Panc1 (cell line): ENCODE measurements around the gene C9orf72. TPM values are rescaled to one million over a fixed set of nuclear protein-coding genes. Genes with fewer than 3 reads are reported as not detected.

Experiments
- ATAC-seq: fragments of 200-7000 bp; cut with Tn5 transposase; 2 replicates; pipeline ENCODE4 v1.9.1; 2020; ENCODE audit warnings: mild to moderate bottlenecking, moderate library complexity
- BruUV-seq: library from RNA; stranded (reverse); fragments of 400-500 nt; replicated peaks from 2 replicates; lab custom pipeline; 2021; lab: Mats Ljungman, UMichigan
- CTCF ChIA-PET: fragments of 300-600 bp; sonication (Branson Sonifier 250); formaldehyde crosslinking; loops from one replicate; lab custom pipeline; 2022; ENCODE audit warnings: antibody characterized with exemption; lab: Charles Lee
- POLR2A ChIA-PET: fragments of 300-600 bp; sonication (Branson Sonifier 250); formaldehyde crosslinking; loops from one replicate; lab custom pipeline; 2022; ENCODE audit warnings: antibody characterized with exemption; lab: Charles Lee
- DNase-seq: peaks from one replicate; pipeline ENCODE4 v3.0.0-alpha.2; 2010; ENCODE audit warnings: low read depth, low spot score
- H3K27ac ChIP-seq: 2 replicates; pipeline ENCODE4 v1.5.1; 2011; ENCODE audit warnings: mild to moderate bottlenecking, low read length, inconsistent platforms
- H3K27me3 ChIP-seq: fragments of 200-500 bp; sonication (Bioruptor generic); 2 replicates; pipeline ENCODE4 v1.6.0; 2014; ENCODE audit warnings: low read length, inconsistent platforms; ENCODE audit not compliant: control insufficient read depth, insufficient read depth
- H3K36me3 ChIP-seq: fragments of 200-500 bp; sonication (Bioruptor generic); 2 replicates; pipeline ENCODE4 v1.5.1; 2014; ENCODE audit warnings: inconsistent platforms, mild to moderate bottlenecking, low read length, moderate library complexity; ENCODE audit not compliant: control insufficient read depth, insufficient read depth
- H3K4me1 ChIP-seq: 2 replicates; pipeline ENCODE4 v1.5.1; 2011; ENCODE audit warnings: inconsistent platforms, mild to moderate bottlenecking, low read length, moderate library complexity; ENCODE audit not compliant: control insufficient read depth, insufficient read depth
- H3K4me3 ChIP-seq, 2 experiments: 2 replicates each; pipeline ENCODE4 v1.5.1; 2011 to 2012; ENCODE audit warnings: low read depth in 2 of 2, low read length in 2 of 2, mild to moderate bottlenecking in 2 of 2, inconsistent platforms in 1 of 2, moderate library complexity in 1 of 2
- H3K9me3 ChIP-seq: fragments of 200-500 bp; sonication (Bioruptor generic); 2 replicates; pipeline ENCODE4 v1.5.1; 2014; ENCODE audit warnings: low read depth, mild to moderate bottlenecking, inconsistent platforms, low read length, moderate library complexity; ENCODE audit not compliant: control insufficient read depth, insufficient read depth
- CTCF ChIP-seq: fragments of 450-650 bp; IDR thresholded peaks from 2 replicates; pipeline ENCODE4 v1.5.1; 2017; ENCODE audit warnings: mild to moderate bottlenecking
- POLR2AphosphoS5 ChIP-seq: IDR thresholded peaks from 2 replicates; pipeline ENCODE4 v1.6.1; 2012; ENCODE audit warnings: mild to moderate bottlenecking, low read depth, low read length, moderate library complexity
- REST ChIP-seq, 2 experiments: IDR thresholded peaks; 2 replicates each; pipeline ENCODE4 v1.6.1; 2011 to 2012; ENCODE audit warnings: low read depth in 2 of 2, control low read depth in 1 of 2, low read length in 1 of 2, mild to moderate bottlenecking in 1 of 2, moderate library complexity in 1 of 2; ENCODE audit not compliant: insufficient read depth in 1 of 2
- SIN3A ChIP-seq: IDR thresholded peaks from 2 replicates; pipeline ENCODE4 v1.6.1; 2012; ENCODE audit warnings: low read depth, mild to moderate bottlenecking, low read length, moderate library complexity, borderline replicate concordance; ENCODE audit not compliant: insufficient read depth
- TCF7L2 ChIP-seq: IDR thresholded peaks from 2 replicates; pipeline ENCODE4 v1.6.1; 2011; ENCODE audit warnings: mild to moderate bottlenecking, low read depth, low read length, inconsistent platforms
- in situ Hi-C: cut with HindIII; loops from 2 replicates; pipeline ENCODE4 v1.10.0; 2016; ENCODE audit warnings: low sequenced_read_pairs, low pct_unique_long_range_greater_than_20kb
- intact Hi-C: fragments of 100-400 bp; cut with micrococcal nuclease; formaldehyde crosslinking; loops from one replicate; pipeline ENCODE4 v1.10.0; 2022; ENCODE audit not compliant: unreplicated experiment
- total RNA-seq: library from RNA; stranded (reverse); gene quantifications from one replicate; pipeline ENCODE4 v1.2.1, GENCODE V29; 2021; ENCODE audit not compliant: unreplicated experiment

Gene C9orf72
- total RNA-seq, 1 experiment from 2014 or later, result 3.6 TPM

- intact Hi-C loops (no loop called here), in situ Hi-C loops (no loop called here)
- TF ChIP-seq CTCF (no peak), TCF7L2 (no peak), POLR2AphosphoS5 (no peak), REST (IDR thresholded peaks at IDR 0.05; ENCODE audit: insufficient read depth in 1 of 2, low read depth in 2 of 2, low read length in 1 of 2) (no peak), SIN3A (no peak)
- ATAC-seq (no peak), DNase-seq (no peak)
- POLR2A ChIA-PET, result no interaction called here
- Histone ChIP-seq H3K4me3 (no peak overlapping the region), H3K27ac (no peak overlapping the region), H3K9me3 (no peaks in the 10 kb centered on the region), H3K27me3 (no peaks in the 10 kb centered on the region), H3K36me3 (no peaks in the 10 kb centered on the region), H3K4me1 (no peaks in the 10 kb centered on the region)
- no TSS peak for BruUV-seq
- CTCF ChIA-PET, result no interaction called here
Observed at GRCh38 chr9:27499451-27499850, 73.8 kb downstream of the C9orf72 start.

- ATAC-seq, result no peak
- H3K27ac ChIP-seq, result no peak overlapping the region
- ChIA-PET POLR2A (no interaction called here), CTCF (no interaction called here)
- H3K4me1 ChIP-seq, result no peaks in the 10 kb centered on the region
- H3K9me3 ChIP-seq, result no peaks in the 10 kb centered on the region
- TF ChIP-seq SIN3A, result no peak
- TF ChIP-seq POLR2AphosphoS5, result no peak
- TF ChIP-seq TCF7L2, result no peak
- no peak for TF ChIP-seq CTCF
- H3K27me3 ChIP-seq, result no peaks in the 10 kb centered on the region
- intact Hi-C loops (no loop called here), in situ Hi-C loops (no loop called here)
- H3K36me3 ChIP-seq, result no peaks in the 10 kb centered on the region
- H3K4me3 ChIP-seq, result no peak overlapping the region
- no peak for DNase-seq
- BruUV-seq, result no TSS peak
Observed at GRCh38 chr9:27497883-27498417, 75.3 kb downstream of the C9orf72 start.

Other genes with a start within 250 kb of the C9orf72 start
- gene IFNK, start 49.2 kb downstream of the C9orf72 start, total RNA-seq, result not detected
- gene MOB3B, start 43.7 kb downstream of the C9orf72 start, total RNA-seq, result 0.03 TPM